ENCODE measurements around the gene NR2E3.

- TF ChIP-seq CTCF (IDR thresholded peaks at IDR 0.05; ENCODE audit: borderline replicate concordance, extremely low read depth, low read length, poor library complexity, severe bottlenecking) = no peak
- TF ChIP-seq EZH2 (IDR thresholded peaks at IDR 0.05; ENCODE audit: borderline replicate concordance, low read depth, low read length, severe bottlenecking) = no peak
These were observed 13.4 kb downstream of the NR2E3 start for GRCh38 chr15:71823801-71824200.
